Inflammatory macrophage treated with lipopolysaccharide for 1 hour (primary cell): ENCODE results near the gene CFP.

Experiments used
- DNase-seq, 2 donors: peaks; one replicate each; pipeline ENCODE4 v3.0.0-alpha.2; 2020 to 2022

CFP gene

GRCh38 chrX:47597222-47597621 is 32.5 kb downstream of the CFP start:
- DNase-seq = no peak

GRCh38 chrX:47596256-47596655 is 33.5 kb downstream of the CFP start:
- no peak for DNase-seq

- DNase-seq = no peak
Measured at GRCh38 chrX:47595716-47596251, 33.9 kb downstream of the CFP start.

- DNase-seq = peak; percentile 44 to 60
Measured at GRCh38 chrX:47593522-47593921, 36.2 kb downstream of the CFP start.

- no peak for DNase-seq
Measured at GRCh38 chrX:47590984-47591383, 38.7 kb downstream of the CFP start.

- DNase-seq = no peak
Measured at GRCh38 chrX:47587906-47588735, 41.6 kb downstream of the CFP start.

- DNase-seq = peak; percentile 47 to 81
Measured at GRCh38 chrX:47587091-47587891, 42.4 kb downstream of the CFP start.

GRCh38 chrX:47586043-47586787 is 43.5 kb downstream of the CFP start:
- no peak for DNase-seq

GRCh38 chrX:47585273-47585672 is 44.5 kb downstream of the CFP start:
- no peak for DNase-seq

GRCh38 chrX:47584714-47585113 is 45.0 kb downstream of the CFP start:
- no peak for DNase-seq

GRCh38 chrX:47583240-47583861 is 46.4 kb downstream of the CFP start:
- DNase-seq = no peak

GRCh38 chrX:47581731-47582647 is 47.7 kb downstream of the CFP start, which contains the start of gene TIMP1:
Gene TIMP1 (plus strand): TSS chrX:47582436. CDS start chrX:47583416, 980 bp downstream.
- peak; percentile 84 to 89 for DNase-seq

- peak; percentile 76 to 91 for DNase-seq
Measured at GRCh38 chrX:47579537-47579936, 50.2 kb downstream of the CFP start.

GRCh38 chrX:47578692-47579091 is 51.0 kb downstream of the CFP start:
- DNase-seq = peak; percentile 39 to 49

- no peak for DNase-seq
Measured at GRCh38 chrX:47577901-47578300, 51.8 kb downstream of the CFP start.

GRCh38 chrX:47577424-47577823 is 52.3 kb downstream of the CFP start:
- no peak for DNase-seq

- DNase-seq = no peak
Measured at GRCh38 chrX:47576021-47576898, 53.5 kb downstream of the CFP start.

- no peak for DNase-seq
Measured at GRCh38 chrX:47574547-47575301, 55.0 kb downstream of the CFP start.

GRCh38 chrX:47574076-47574546 is 55.6 kb downstream of the CFP start:
- DNase-seq = no peak
